ENCODE measurements around the gene KRTAP9-3.

- TF ChIP-seq POLR2AphosphoS5 (IDR thresholded peaks at IDR 0.05), result no peak
- TF ChIP-seq CTCF (IDR thresholded peaks at IDR 0.05 in 8 of 11, conservative IDR thresholded peaks at IDR 0.05 in 3 of 11), result no peak
- no peak for TF ChIP-seq POLR2A (IDR thresholded peaks at IDR 0.05)
These were observed 31.0 kb downstream of the KRTAP9-3 start for GRCh38 chr17:41263212-41263611.

All from spleen (tissue), 7 donors.